ENCODE results near the gene ZNF821.
A peak's percentile ranks its signal among the peaks of the same experiment; 100 is the strongest.
"Not testable (repeated sequence)": the region's sequence is repeated elsewhere in the genome, so short reads cannot be mapped to it uniquely, and the experiment has no call there.

The ZNF821 gene

DNA sequence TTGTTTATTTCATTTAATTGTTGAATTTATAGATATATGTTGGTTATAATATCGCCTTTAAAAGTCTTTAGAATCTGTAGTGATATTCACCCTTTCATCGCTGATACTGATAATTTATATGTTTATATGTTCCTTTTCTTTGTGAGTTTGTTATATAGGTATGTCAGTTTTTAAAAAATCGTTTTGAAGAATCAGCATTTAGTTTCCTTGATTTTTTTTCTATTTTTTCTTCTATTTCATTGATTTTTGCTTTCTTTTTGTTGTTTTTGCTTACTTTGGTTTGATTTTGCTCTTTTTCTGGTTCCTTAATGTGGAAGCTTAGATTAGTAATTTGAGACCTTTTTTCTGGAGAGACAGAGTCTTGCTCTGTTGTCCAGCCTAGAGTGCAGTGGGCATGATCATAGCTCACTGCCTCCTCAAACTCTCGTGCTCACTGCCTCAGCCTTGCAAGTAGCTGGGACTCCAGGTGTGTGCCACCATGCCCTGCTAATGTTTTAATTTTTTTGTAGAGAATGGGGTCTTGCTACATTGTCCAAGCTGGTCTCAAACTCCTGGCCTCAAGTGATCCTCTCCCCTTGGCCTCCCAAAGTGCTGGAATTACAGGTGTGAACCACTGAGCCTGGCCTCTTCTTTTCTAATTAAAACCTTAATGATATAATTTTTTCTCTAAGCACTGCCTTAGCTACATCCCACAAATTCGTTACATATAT is 18.8 kb upstream of the ZNF821 start:
- DNase-seq (ENCODE audit: low read depth) = no peak

GRCh38 chr16:71899171-71899570 is 15.2 kb upstream of the ZNF821 start:
- DNase-seq (ENCODE audit: low read depth) = no peak

- DNase-seq (ENCODE audit: low read depth) = no peak
Measured at GRCh38 chr16:71896764-71897368, 12.9 kb upstream of the ZNF821 start.

GRCh38 chr16:71895679-71896365 is 11.8 kb upstream of the ZNF821 start:
- DNase-seq (ENCODE audit: low read depth) = peak; percentile 56

DNA sequence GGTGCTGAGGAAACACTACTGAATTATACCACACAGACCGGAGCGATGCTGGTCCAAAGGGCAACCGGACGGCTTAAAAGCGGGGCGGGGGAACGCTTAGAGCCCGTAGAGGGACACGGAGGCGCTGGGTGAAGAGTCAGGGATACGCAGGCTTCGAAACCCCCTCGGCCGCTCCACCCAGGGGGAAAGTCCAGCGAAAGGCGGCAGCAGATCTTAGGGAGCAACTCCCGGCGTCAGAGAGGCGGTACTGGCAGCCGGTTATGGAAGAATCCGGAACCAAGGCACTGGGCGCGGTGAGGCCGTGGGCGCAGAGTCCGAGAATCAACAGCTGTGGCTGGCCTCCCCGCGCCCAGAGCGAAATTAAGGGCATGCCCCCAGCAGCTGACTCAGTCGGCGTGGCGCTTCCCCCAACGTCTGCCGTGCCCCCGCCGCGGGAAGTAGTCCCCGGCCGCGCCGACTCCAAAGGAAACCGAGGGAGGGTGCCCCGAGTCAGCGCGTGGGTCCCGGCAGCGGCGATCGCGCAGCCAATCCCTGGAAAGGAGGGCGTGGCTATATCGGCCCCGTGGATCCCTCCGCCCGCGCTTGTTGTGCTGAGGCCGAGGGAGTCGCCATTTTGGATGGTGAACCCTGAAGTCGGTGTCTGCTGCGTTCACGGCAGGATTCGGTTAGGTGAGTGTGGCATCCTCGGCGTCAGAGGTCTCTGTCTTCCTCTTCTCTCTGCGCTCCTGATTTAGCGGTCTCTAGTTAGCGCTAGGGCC is 11.1 kb upstream of the ZNF821 start, which contains the start of gene IST1:
TSS of gene IST1 (plus strand) at position 611 of the 758 bp plus-strand sequence. CDS start 20,110 bp downstream, outside the sequence.
- peak; percentile 100 for DNase-seq (ENCODE audit: low read depth)

- peak; percentile 66 for DNase-seq (ENCODE audit: low read depth)
Measured at GRCh38 chr16:71894229-71894920, 10.4 kb upstream of the ZNF821 start.

GRCh38 chr16:71893888-71894228 is 9.9 kb upstream of the ZNF821 start:
- DNase-seq (ENCODE audit: low read depth) = no peak

DNA sequence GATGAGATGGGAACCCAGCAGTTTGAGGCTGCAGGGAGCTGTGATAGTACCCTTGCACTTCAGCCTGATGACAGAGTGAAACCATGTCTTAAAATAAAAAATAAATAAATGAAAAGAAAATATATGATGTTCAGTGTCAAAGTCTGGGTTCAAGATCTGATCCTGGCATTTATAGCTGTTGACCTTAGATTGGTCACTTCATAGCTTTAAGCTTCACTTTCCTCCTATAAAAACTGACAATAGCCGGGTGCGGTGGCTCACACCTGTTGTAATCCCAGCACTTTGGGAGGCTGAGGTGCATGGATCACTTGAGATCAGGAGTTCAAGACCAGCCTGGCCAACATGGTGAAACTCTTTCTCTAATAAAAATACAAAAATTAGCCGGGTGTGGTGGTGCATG is 5.2 kb upstream of the ZNF821 start:
- DNase-seq (ENCODE audit: low read depth) = no peak

DNA sequence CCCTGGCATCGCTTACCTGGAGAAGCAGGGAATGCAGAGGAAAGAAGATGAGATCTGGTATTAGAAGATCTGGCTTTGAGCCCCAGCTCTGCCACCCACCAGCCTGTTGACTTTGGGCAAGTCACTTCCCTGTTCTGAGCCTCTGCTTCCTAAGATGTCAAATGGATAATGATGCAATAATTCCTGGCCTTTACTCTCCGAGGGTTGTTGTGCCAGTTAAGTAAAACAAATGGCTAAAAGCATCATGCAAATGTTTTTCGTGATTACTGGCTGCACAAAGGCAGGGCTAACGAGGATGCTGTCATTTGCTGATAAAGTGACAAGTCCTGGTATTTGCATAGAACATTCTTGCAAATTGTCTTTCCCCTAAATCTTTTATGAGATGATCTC is 1.3 kb upstream of the ZNF821 start:
- DNase-seq (ENCODE audit: low read depth) = no peak

GRCh38 chr16:71883168-71883848 is 674 bp downstream of the ZNF821 start:
- DNase-seq (ENCODE audit: low read depth) = no peak

DNA sequence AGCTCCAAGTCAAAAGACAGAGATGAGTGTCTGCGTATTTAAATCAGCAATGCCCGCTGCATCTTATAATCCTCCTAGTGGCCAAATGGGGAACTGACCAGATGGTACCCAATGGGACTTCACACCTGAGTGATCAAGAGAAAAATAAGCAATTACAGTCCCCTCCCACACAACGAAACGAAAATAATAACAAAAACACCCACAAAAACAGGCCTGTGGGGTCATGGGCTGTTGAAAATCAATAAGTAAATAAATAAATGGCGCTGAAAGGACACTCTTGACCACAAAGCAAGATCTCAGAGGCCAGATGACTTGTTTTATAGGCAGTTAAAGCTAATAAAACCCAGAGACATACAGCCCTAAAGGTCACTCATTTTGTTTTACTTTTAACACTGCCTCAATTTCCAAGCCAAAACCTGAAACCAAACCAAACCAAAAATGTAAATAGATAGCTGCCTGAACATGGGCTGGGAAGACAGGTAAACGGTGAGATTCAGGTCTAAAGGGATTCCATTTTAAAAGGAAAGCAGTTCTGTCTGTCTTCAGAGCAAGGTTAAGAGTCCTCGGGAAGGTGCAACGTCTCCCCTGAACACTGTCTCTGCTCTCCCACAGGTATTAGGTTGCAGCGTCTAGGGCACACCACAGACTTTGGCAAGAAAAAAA is 1.3 kb downstream of the ZNF821 start:
- peak; percentile 65 for DNase-seq (ENCODE audit: low read depth)

- DNase-seq (ENCODE audit: low read depth) = no peak
Measured at GRCh38 chr16:71880176-71880575, 3.8 kb downstream of the ZNF821 start.

DNA sequence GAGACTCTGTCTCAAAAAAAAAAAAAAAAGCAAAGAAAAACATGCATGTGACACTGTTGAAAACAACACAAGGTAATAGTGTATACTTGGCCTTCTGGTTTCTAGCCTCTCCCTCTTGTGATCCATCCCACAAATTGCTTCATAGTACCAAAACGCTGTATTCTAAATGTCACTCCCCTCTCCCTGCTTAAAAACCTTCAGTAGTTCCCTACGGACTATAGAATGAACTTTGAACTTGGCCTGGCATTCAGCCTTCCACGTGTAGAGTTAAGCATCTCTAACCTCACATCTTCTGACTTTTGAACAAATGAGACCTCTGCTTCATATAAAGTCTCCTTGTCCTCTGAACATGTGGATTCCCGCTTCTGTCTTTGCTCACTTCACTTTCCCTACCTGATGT is 5.1 kb downstream of the ZNF821 start:
- no peak for DNase-seq (ENCODE audit: low read depth)

DNA sequence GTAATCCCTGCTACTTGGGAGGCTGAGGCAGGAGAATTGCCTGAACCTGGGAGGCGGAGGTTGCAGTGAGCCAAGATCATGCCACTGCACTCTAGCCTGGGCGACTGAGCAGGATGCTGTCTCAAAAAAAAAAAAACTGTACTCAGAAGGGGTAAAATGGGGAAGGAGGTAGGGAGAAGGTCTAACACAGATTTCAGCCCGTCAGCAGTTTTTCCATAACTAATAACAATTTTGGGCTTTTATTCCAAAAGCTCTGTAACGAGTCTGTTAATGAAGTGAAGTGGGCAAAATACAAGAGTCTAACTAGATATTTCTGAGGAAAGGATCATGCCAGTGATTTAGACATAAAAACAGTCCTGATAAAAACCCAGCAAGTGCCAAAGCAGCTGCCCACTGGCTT is 10.8 kb downstream of the ZNF821 start:
- DNase-seq (ENCODE audit: low read depth) = no peak

DNA sequence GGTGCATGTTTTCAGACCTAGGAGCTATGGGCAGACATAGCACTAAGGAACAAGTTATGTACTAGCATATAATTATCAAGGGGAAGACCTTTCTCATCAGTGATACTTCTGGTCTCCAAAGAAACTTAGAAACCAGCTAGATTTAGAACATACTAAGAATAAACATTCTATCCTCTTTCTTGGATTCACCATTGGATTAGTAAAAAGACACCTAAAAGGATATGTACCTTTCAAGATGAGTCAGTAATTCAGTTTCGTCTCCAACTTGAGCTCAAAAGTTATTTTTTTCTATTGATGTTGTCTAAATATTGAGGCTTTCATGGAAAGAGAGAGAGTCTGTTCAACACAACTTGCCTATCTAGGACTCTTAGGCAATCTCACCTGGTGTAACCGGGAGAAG is 13.2 kb downstream of the ZNF821 start:
- no peak for DNase-seq (ENCODE audit: low read depth)

DNA sequence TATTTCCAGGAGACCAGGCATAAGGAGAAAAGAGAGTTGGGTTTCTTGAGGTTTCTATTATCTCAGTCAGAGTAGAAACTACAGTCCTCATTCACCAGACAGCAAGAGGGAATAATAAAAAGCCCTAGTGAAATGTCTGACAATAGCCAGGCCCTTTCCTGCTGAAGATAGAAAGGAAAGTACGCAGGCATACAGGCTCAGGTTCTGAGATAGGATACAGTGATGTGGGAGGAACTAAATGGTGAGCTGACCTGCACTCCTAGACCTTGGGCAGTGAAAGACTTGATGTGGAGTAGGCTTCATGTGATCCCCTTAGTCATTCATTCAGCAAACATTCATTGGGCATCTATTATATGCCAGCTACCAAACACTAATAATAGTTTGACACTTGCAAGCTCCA is 14.9 kb downstream of the ZNF821 start:
- no peak for DNase-seq (ENCODE audit: low read depth)

GRCh38 chr16:71867939-71868338 is 16.0 kb downstream of the ZNF821 start:
- DNase-seq (ENCODE audit: low read depth) = no peak

DNA sequence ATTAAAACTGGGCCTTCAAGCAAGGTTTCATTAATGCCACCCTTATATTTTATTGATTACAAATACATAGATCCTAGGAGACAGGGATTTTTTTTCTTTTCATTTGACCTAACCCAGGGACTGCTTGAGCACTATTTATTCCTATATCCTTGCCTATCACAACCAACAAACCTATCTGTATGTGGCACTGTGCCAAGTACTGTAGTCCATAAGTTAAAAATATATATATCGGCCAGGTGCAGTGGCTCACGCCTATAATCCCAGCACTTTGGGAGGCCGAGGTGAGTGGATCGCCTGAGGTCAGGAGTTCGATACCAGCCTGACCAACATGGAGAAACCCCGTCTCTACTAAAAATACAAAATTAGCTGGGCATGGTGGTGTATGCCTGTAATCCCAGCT is 16.8 kb downstream of the ZNF821 start:
- not testable (repeated sequence) for DNase-seq (ENCODE audit: low read depth)

DNA sequence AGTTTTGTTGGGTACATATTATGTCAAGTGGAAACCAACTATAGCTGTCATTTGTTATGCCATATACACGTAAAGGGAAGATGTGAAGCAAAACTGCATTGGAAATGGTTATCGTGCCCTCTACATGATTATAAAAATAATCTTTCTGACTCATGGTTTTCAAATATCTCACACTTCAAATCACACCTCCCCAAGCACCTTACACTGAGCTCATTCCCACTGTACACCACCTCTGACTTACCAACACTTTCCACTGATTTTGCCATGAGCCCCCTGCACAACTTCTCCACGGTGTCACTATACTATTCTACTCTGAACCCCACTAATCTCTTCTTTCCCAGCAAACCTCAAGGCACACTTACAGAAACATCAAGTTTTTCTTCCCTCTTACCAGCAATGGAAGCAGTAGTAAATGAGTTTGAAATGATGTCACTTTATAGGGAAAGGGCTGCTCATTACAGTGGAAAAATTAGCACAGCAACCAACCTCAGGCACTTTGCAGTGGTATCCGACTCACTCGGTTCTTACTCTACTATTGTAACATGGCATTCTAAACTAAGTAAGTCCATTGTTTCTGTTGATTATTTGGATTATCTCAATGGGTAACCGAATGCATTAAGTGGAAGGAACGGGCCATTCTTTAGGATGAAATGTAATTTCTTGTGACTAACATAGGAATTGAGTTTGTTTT is 18.7 kb downstream of the ZNF821 start:
- no peak for DNase-seq (ENCODE audit: low read depth)

DNA sequence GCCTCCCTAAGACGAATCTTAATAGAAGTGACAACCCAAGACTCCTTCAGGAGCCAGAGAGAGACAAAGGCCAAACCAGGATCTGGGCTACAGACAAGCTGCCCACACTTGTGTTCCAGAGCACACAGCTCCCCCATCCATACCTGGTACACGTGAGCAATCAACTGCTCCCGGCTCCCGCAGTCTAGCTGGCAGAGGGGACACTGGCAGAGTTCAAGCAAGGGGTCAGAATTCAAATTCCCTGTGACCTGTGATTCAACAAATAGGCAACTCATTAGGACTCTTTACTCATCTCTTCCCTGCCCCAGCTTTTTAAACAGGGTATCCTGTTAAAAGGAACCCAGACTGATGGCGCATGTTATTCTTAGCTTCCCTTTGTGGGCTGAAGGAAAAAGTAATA is 20.0 kb downstream of the ZNF821 start:
- DNase-seq (ENCODE audit: low read depth) = no peak

All from fibroblast of gingiva (primary cell).